ENCODE results near the gene EXOC6B.

DNA sequence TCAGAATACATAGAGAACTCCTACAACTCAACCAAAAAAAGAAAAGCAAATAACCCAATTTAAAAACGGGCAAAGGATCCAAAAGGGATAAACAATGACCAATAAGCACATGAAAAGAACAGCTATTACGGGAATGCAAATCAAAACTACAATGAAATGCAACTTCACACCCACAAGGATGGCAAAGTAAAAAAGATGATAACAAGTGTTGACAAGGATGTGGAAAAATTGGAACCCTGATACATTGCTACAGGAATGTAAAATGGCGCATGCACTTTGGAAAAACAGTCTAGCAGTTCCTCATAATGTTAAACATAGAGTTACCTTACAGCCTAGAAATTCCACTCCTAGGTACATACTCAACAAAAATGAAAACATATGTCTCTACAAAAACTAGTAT, 4.7 kb downstream of the EXOC6B start:
- TF ChIP-seq, protein P1, sequence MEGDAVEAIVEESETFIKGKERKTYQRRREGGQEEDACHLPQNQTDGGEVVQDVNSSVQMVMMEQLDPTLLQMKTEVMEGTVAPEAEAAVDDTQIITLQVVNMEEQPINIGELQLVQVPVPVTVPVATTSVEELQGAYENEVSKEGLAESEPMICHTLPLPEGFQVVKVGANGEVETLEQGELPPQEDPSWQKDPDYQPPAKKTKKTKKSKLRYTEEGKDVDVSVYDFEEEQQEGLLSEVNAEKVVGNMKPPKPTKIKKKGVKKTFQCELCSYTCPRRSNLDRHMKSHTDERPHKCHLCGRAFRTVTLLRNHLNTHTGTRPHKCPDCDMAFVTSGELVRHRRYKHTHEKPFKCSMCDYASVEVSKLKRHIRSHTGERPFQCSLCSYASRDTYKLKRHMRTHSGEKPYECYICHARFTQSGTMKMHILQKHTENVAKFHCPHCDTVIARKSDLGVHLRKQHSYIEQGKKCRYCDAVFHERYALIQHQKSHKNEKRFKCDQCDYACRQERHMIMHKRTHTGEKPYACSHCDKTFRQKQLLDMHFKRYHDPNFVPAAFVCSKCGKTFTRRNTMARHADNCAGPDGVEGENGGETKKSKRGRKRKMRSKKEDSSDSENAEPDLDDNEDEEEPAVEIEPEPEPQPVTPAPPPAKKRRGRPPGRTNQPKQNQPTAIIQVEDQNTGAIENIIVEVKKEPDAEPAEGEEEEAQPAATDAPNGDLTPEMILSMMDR (IDR thresholded peaks at IDR 0.05) = no peak
- no peak for TF ChIP-seq ZFX (IDR thresholded peaks at IDR 0.05; ENCODE audit: borderline replicate concordance)
